HepG2 (cell line): ENCODE measurements around the gene RNASE11. TPM values are rescaled to one million over a fixed set of nuclear protein-coding genes. Genes with fewer than 3 reads are reported as not detected.

Source experiments
- ATF2 ChIP-seq: sonication (generic); formaldehyde crosslinking; IDR thresholded peaks from 2 replicates; pipeline ENCODE4 v1.4.0; 2020; ENCODE audit warnings: missing genetic modification reagents
- CBFB ChIP-seq: sonication (generic); formaldehyde crosslinking; IDR thresholded peaks from 2 replicates; pipeline ENCODE4 v1.4.0; 2020; ENCODE audit warnings: missing genetic modification reagents
- CBX5 ChIP-seq: sonication (generic); formaldehyde crosslinking; IDR thresholded peaks from 2 replicates; pipeline ENCODE4 v1.4.0; 2020; ENCODE audit warnings: missing genetic modification reagents, borderline replicate concordance
- FOXA1 ChIP-seq, 2 experiments: fragments of 450-650 bp in 1 of 2; sonication (generic) in 1 of 2; formaldehyde crosslinking in 1 of 2; IDR thresholded peaks; 2 replicates each; pipeline versions ENCODE4 v1.4.0 to v1.6.1; 2016 to 2020; ENCODE audit warnings: missing genetic modification reagents in 1 of 2
- GTF2F1 ChIP-seq: fragments of 150-350 bp; IDR thresholded peaks from 2 replicates; pipeline ENCODE4 v1.6.1; 2014; ENCODE audit warnings: low read length
- KAT2B ChIP-seq: fragments of 150-350 bp; IDR thresholded peaks from 2 replicates; pipeline ENCODE4 v1.6.1; 2014; ENCODE audit warnings: low read depth, low read length, borderline replicate concordance
- KDM3A ChIP-seq: IDR thresholded peaks from 2 replicates; pipeline ENCODE4 v1.6.1; 2018; ENCODE audit warnings: low read depth, missing compliant biosample characterization
- NONO ChIP-seq, 2 experiments: fragments of 450-650 bp in 1 of 2; sonication (generic) in 1 of 2; formaldehyde crosslinking in 1 of 2; IDR thresholded peaks in 1 of 2; conservative IDR thresholded peaks in 1 of 2; 2 replicates each; pipeline versions ENCODE4 v1.6.1 to v1.8.0; 2017 to 2022; ENCODE audit warnings: mild to moderate bottlenecking in 1 of 2, missing genetic modification reagents in 1 of 2, moderate library complexity in 1 of 2
- SP5 ChIP-seq: IDR thresholded peaks from 2 replicates; pipeline ENCODE4 v1.6.1; 2016; ENCODE audit warnings: low read depth, borderline replicate concordance
- THAP11 ChIP-seq: IDR thresholded peaks from 2 replicates; pipeline ENCODE4 v1.6.1; 2016; ENCODE audit warnings: missing biosample characterization, missing genetic modification reagents
- USF2 ChIP-seq, 2 experiments: sonication (generic) in 1 of 2; formaldehyde crosslinking in 1 of 2; IDR thresholded peaks; 2 replicates each; pipeline versions ENCODE4 v1.5.1 to v1.6.1; 2011 to 2020; ENCODE audit warnings: borderline replicate concordance in 1 of 2, low read depth in 1 of 2, low read length in 1 of 2, mild to moderate bottlenecking in 1 of 2, missing genetic modification reagents in 1 of 2, moderate library complexity in 1 of 2
- ZBTB20 ChIP-seq: sonication (generic); formaldehyde crosslinking; IDR thresholded peaks from 2 replicates; pipeline ENCODE4 v1.8.1; 2023; ENCODE audit warnings: missing genetic modification reagents, low read depth, mild to moderate bottlenecking, borderline replicate concordance
- ZBTB46 ChIP-seq: sonication (generic); formaldehyde crosslinking; IDR thresholded peaks from 2 replicates; pipeline ENCODE4 v1.4.0; 2020; ENCODE audit warnings: mild to moderate bottlenecking, missing genetic modification reagents, borderline replicate concordance
- ZFX ChIP-seq: sonication (generic); formaldehyde crosslinking; IDR thresholded peaks from 2 replicates; pipeline ENCODE4 v1.4.0; 2020; ENCODE audit warnings: mild to moderate bottlenecking, low read depth, missing genetic modification reagents, moderate library complexity
- ZNF205 ChIP-seq: IDR thresholded peaks from 2 replicates; pipeline ENCODE4 v1.6.1; 2018; ENCODE audit warnings: missing biosample characterization, missing genetic modification reagents
- ZNF260 ChIP-seq: sonication (generic); formaldehyde crosslinking; IDR thresholded peaks from 2 replicates; pipeline ENCODE4 v1.4.0; 2020; ENCODE audit warnings: missing genetic modification reagents, low read depth, mild to moderate bottlenecking, borderline replicate concordance
- ZNF264 ChIP-seq: sonication (generic); formaldehyde crosslinking; IDR thresholded peaks from 2 replicates; pipeline ENCODE4 v1.4.0; 2020; ENCODE audit warnings: missing genetic modification reagents
- ZNF317 ChIP-seq: sonication (generic); formaldehyde crosslinking; IDR thresholded peaks from 2 replicates; pipeline ENCODE4 v1.5.0; 2020; ENCODE audit warnings: mild to moderate bottlenecking, missing genetic modification reagents
- ZNF496 ChIP-seq: sonication (generic); formaldehyde crosslinking; IDR thresholded peaks from 2 replicates; pipeline ENCODE4 v1.8.1; 2023; ENCODE audit warnings: mild to moderate bottlenecking, moderate library complexity, missing genetic modification reagents; ENCODE audit not compliant: insufficient replicate concordance
- ZNF557 ChIP-seq: sonication (generic); formaldehyde crosslinking; IDR thresholded peaks from 2 replicates; pipeline ENCODE4 v1.4.0; 2020; ENCODE audit warnings: missing genetic modification reagents
- ZNF772 ChIP-seq: sonication (generic); formaldehyde crosslinking; IDR thresholded peaks from 2 replicates; pipeline ENCODE4 v1.5.0; 2020; ENCODE audit warnings: mild to moderate bottlenecking, missing genetic modification reagents
- polyA plus RNA-seq, 8 experiments: library from polyadenylated mRNA; depleted of rRNA in 3 of 8; stranded (reverse) in 7 of 8; unstranded in 1 of 8; fragments of >200 nt; fragmentation: Illumina TruSeq in 4 of 8; extraction: Trizol in 4 of 8; gene quantifications; 2 replicates each; pipeline versions ENCODE4 v1.2.1 to v1.2.3, GENCODE V29; 2011 to 2016; ENCODE audit warnings: low read depth in 4 of 8, missing spikeins in 1 of 8, mixed read lengths in 1 of 8; ENCODE audit not compliant: insufficient read depth in 1 of 8
- total RNA-seq, 5 experiments: library from RNA; depleted of rRNA; stranded (reverse); fragments of >200 nt; fragmentation: Illumina TruSeq; extraction: Trizol; gene quantifications; 2 replicates each; pipeline ENCODE4 v1.2.3, GENCODE V29; 2016; ENCODE audit warnings: low read depth in 1 of 5
- TF ChIP-seq, protein P1 (sequence below): sonication (generic); formaldehyde crosslinking; IDR thresholded peaks from 2 replicates; pipeline ENCODE4 v1.4.0; 2020; ENCODE audit warnings: missing genetic modification reagents, low read depth, mild to moderate bottlenecking, borderline replicate concordance

Gene RNASE11
- total and polyA plus RNA-seq, 2 of the 13 experiments (the other 11 are each of a cell fraction or from before 2014, with no cell fraction given): not detected

- TF ChIP-seq, protein P1, sequence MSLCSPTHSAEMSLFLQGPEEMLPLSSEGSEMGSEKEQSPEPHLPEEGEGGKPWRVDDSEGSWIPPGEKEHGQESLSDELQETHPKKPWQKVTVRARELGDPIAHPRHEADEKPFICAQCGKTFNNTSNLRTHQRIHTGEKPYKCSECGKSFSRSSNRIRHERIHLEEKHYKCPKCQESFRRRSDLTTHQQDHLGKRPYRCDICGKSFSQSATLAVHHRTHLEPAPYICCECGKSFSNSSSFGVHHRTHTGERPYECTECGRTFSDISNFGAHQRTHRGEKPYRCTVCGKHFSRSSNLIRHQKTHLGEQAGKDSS (CRISPR knock-in tag): peak; percentile 70; the same call in 1 of the 2 replicates
- peak; percentile 58; the same call in 1 of the 2 replicates for TF ChIP-seq CBFB
- TF ChIP-seq KAT2B: no peak
- TF ChIP-seq ZBTB46: peak; percentile 42; the same call in 1 of the 2 replicates
- no peak for TF ChIP-seq USF2 (IDR thresholded peaks at IDR 0.05; ENCODE audit: low read depth, low read length)
- TF ChIP-seq USF2 (CRISPR knock-in tag; IDR thresholded peaks at IDR 0.05; ENCODE audit: borderline replicate concordance): no peak; the same call in 1 of the 2 replicates
- no peak for TF ChIP-seq FOXA1 (IDR thresholded peaks at IDR 0.05)
- no peak for TF ChIP-seq FOXA1 (CRISPR knock-in tag; IDR thresholded peaks at IDR 0.05)
- TF ChIP-seq ZNF772 (CRISPR knock-in tag): peak; percentile 33; the same call in 1 of the 2 replicates
- peak; percentile 73 for TF ChIP-seq THAP11
- TF ChIP-seq ATF2 (CRISPR knock-in tag): 0 out of 2 replicates have a peak, but pooled peaks have one; percentile 47
- no peak; the same call in 1 of the 2 replicates for TF ChIP-seq SP5 (CRISPR knock-in tag)
- no peak for TF ChIP-seq ZNF260 (CRISPR knock-in tag)
- peak; percentile 77 for TF ChIP-seq ZNF205 (CRISPR knock-in tag)
- TF ChIP-seq GTF2F1: no peak
- 0 out of 2 replicates have a peak, but pooled peaks have one; percentile 57 for TF ChIP-seq ZNF557
- TF ChIP-seq ZNF317 (CRISPR knock-in tag): 0 out of 2 replicates have a peak, but pooled peaks have one; percentile 49
- 0 out of 2 replicates have a peak, but pooled peaks have one; percentile 58 for TF ChIP-seq CBX5 (CRISPR knock-in tag)
- no peak for TF ChIP-seq ZBTB20 (CRISPR knock-in tag)
- TF ChIP-seq ZNF496 (CRISPR knock-in tag): no peak
- no peak for TF ChIP-seq KDM3A (CRISPR knock-in tag)
- peak; percentile 82; the same call in 1 of the 2 replicates for TF ChIP-seq ZNF264 (CRISPR knock-in tag)
- TF ChIP-seq NONO (IDR thresholded peaks at IDR 0.05): no peak
- TF ChIP-seq NONO (CRISPR knock-in tag; conservative IDR thresholded peaks at IDR 0.05): peak; percentile 71; the same call in 1 of the 2 replicates
- TF ChIP-seq ZFX (CRISPR knock-in tag): no peak
Observed at GRCh38 chr14:20610002-20610765, 22.4 kb upstream of the RNASE11 start (continued).
